ENCODE data around the gene SOS1. TPM values are rescaled to one million over a fixed set of nuclear protein-coding genes. Genes with fewer than 3 reads are reported as not detected.

Gene SOS1
- total RNA-seq, 4 donors from 2014 or later = 23.1 to 70.8 (median 31.6) TPM

DNA sequence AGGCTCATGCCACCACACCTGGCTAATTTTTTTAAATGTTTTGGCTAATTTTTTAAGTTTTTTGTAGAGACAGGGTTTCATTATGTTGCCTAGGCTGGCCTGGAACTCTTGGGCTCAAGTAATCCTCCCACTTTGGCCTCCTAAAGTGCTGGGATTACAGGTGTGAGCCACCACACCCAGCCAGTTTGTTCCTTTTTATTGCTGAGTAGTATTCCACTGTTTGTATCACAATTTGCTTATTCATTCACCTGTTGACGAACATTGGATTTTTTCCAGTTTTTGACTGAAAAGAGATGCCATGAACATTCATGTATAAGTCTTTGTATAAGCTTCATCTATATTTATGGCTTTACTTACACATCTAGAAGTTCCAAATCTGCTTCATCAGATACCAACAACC lies 5.3 kb downstream of the SOS1 start:
- ATAC-seq (ENCODE audit: low FRiP score) = no peak
- TF ChIP-seq, protein P1, sequence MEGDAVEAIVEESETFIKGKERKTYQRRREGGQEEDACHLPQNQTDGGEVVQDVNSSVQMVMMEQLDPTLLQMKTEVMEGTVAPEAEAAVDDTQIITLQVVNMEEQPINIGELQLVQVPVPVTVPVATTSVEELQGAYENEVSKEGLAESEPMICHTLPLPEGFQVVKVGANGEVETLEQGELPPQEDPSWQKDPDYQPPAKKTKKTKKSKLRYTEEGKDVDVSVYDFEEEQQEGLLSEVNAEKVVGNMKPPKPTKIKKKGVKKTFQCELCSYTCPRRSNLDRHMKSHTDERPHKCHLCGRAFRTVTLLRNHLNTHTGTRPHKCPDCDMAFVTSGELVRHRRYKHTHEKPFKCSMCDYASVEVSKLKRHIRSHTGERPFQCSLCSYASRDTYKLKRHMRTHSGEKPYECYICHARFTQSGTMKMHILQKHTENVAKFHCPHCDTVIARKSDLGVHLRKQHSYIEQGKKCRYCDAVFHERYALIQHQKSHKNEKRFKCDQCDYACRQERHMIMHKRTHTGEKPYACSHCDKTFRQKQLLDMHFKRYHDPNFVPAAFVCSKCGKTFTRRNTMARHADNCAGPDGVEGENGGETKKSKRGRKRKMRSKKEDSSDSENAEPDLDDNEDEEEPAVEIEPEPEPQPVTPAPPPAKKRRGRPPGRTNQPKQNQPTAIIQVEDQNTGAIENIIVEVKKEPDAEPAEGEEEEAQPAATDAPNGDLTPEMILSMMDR (IDR thresholded peaks at IDR 0.05) = no peak
- DNase-seq (ENCODE audit: low spot score) = no peak

DNA sequence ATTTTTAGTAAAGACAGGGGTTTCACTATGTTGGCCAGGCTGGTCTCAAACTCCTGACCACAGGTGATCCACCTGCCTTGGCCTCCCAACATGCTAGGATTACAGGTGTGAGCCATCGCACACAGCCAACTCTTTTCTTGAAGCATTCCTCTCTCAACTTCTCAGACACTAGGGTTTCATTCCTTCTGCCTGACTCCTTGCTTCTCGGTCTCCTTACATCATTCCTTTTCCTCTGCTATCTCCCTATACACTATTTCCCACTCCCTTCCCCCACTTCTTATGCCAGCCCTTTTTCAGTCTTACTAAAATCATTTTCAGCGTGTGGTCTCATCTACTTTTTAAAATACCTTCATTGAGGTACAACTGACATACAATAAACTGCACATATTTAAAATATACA lies 6.1 kb downstream of the SOS1 start:
- DNase-seq (ENCODE audit: low spot score) = no peak
- no peak for ATAC-seq (ENCODE audit: low FRiP score)
- TF ChIP-seq, protein P1 (IDR thresholded peaks at IDR 0.05) = no peak

DNA sequence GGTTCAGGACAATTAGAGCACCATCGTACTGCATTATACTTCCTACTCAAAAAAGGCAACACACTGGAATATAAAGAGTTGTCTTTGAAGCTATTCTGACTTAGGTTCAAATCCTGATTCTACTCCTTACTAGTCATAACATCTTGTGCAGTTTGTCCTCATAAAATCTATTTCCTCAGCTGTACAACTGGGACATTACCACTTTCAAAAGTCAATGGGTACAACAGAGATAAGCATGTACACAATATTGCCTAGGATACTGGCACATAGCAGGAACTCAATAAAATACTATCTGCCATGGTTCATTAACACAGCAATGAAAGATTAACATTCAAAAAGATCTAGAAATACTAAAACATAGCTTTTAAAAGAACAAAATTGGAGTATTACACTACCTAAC lies 11.3 kb downstream of the SOS1 start:
- ATAC-seq (ENCODE audit: low FRiP score) (no peak), DNase-seq (ENCODE audit: low spot score) (no peak)
- TF ChIP-seq, protein P1 (IDR thresholded peaks at IDR 0.05) = no peak

DNA sequence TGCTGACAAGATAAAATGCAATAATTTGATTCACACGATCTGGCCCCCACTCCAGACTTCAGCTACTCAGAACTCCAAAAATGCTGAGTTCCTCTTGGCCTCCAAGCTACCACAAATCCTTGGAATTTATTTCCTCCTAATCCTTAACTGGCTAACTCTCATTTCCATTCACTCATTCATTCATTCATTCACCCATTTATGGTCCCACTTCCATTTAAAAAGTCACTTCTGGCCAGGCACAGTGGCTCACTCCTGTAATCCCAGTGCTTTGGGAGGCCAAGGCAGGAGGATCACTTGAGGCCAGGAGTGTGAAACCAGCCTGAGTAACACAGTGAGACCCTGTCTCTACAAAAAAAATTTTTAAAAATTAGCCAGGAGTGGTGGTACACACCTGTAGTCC lies 12.5 kb downstream of the SOS1 start:
- TF ChIP-seq, protein P1 (IDR thresholded peaks at IDR 0.05) = no peak
- ATAC-seq (ENCODE audit: low FRiP score) (no peak), DNase-seq (ENCODE audit: low spot score) (no peak)

DNA sequence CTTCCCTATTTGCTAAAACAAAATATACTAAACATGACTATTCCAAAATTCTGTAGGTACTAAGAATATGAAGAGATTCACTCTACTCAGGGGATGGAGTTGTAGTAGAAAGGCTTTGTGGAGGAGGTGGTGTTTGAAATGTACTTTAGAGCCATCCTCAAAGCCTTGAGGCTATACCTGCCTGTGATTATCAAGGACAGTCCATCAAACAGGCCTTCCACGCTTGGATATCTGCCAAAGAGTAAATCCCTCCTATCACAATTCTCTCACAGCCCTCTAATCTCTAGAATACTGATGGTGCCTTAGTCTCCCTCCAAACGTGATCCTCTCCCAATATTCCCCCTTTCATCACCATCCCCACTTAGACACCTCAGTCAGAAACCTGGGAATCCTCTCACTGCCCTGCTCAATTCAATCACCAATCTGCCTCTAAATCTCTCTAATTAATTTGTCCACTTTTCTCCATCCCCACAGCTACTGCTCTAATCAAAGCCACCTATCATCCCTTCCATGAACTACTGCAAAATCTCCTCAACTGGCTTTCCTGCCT lies 13.1 kb downstream of the SOS1 start:
- TF ChIP-seq, protein P1 (IDR thresholded peaks at IDR 0.05) = no peak
- no peak for ATAC-seq (ENCODE audit: low FRiP score)
- DNase-seq (ENCODE audit: low spot score) = no peak

DNA sequence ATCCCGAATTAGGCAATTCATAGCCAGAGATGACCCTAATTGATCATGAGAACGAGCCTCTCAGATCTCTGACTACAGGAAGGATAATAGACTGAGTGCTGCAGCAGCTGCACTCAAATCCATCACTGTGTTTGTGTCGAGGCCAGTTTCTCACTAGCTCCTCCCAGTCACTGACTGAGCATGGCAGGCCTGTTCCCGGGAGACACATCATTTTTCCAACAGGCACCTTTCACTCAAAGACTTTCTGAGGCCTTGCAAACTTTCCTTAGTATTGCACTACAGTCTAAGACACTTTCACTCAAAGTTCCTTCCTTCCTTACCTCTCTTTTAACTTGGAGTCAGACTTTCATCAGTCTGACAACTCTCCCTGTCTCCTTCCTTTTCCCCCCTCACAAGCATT lies 13.7 kb downstream of the SOS1 start:
- TF ChIP-seq, protein P1 (IDR thresholded peaks at IDR 0.05) = no peak
- DNase-seq (ENCODE audit: low spot score) (no peak), ATAC-seq (ENCODE audit: low FRiP score) (no peak)

DNA sequence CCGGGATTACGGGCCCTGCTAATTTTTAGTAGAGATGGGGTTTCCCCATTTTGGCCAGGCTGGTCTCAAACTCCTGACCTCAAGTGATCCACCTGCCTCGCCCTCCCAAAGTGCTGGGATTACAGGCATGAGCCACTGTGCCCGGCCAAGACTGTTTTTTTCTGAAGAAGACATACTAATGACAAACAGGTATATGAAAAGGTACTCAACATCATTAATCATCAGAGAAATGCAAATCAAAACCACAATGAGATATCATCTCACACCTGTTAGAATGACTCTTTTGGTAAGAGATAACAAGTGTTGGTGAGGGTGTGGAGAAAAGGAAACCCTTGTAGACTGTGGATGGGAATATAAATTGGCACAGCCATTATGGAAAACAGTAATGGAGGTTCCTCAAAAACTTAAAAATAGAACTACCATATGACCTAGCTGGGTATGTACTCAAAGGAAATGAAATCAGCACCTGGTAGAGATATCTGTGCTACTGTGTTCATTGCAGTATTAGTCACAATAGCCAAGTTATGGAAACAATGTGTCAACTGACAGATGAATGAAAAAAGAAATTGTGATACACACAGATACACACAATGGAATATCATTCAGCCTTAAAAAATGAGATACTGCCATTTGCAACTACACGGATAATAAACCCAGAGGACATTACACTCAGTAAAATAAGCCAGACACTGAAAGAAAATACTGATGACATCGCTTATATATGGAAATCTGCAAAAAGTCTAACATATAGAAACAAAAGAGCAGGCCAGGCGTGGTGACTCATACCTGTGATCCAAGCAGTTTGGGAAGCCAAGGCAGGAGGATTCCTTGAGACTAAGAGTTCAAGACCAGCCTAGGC lies 20.8 kb downstream of the SOS1 start:
- TF ChIP-seq, protein P1 (IDR thresholded peaks at IDR 0.05) = no peak
- DNase-seq (ENCODE audit: low spot score) (no peak), ATAC-seq (ENCODE audit: low FRiP score) (no peak)
